Measurements from ENCODE around the gene CDKL2. TPM values are rescaled to one million over a fixed set of nuclear protein-coding genes. Genes with fewer than 3 reads are reported as not detected.

Gene CDKL2
- total and polyA plus RNA-seq, 2 of the 4 experiments (the other 2 are of a cell fraction): 0.09 to 0.18 TPM

DNA sequence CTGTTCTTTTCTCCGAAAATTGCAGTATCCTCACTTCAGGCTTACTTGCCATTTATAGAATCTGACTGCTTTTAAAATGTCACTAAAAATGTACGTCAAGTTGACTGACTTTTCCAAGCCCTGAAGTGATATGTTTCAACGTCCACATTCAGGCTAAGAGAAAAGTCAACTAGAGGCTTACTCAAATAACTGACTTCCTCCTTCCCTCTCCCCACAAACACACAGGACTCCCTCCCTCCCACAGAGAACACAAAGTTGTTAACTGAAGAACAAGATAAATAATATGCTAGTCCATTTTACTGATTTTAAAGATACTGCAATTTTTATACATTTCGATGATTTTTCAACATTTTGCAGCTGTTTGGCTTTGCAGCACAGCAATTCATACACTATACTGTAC, 13.8 kb upstream of the CDKL2 start:
- BruUV-seq (replicated peaks): no TSS peak
- Histone ChIP-seq H3K79me1 (ENCODE audit: low read depth in 1 of 2, low read length in 2 of 2) (peaks cover 6 to 8% of the 10 kb centered on the region in 2 experiments; a peak in 3 of 4 replicates), H3K36me3 (ENCODE audit: control insufficient read depth, insufficient read depth, low read length) (peaks cover 26% of the 10 kb centered on the region), H4K20me1 (ENCODE audit: insufficient read depth, low read length) (no peaks in the 10 kb centered on the region), H2BK20ac (ENCODE audit: low read depth, low read length) (no peak overlapping the region), H3K27me3 (ENCODE audit: control insufficient read depth, insufficient read depth, low read length) (no peaks in the 10 kb centered on the region), H3K23ac (ENCODE audit: low read depth, low read length) (no peak overlapping the region), H3K9me1 (ENCODE audit: insufficient read depth, low read length) (peaks cover 3% of the 10 kb centered on the region; the same call in 1 of the 2 replicates), H2BK120ac (ENCODE audit: low read depth, low read length) (no peak overlapping the region), H2AK5ac (ENCODE audit: low read depth, low read length) (no peak overlapping the region), H2AK9ac (replicated peaks; ENCODE audit: low read depth, low read length, poor library complexity) (no peak overlapping the region), H2BK5ac (ENCODE audit: low read depth, low read length, poor library complexity, severe bottlenecking) (no peak overlapping the region), H3K4me2 (ENCODE audit: low read depth, low read length) (no peak overlapping the region), H3K4me3 (ENCODE audit: insufficient read depth, low read depth, low read length) (no peak overlapping the region), H3K9ac (ENCODE audit: low read depth, low read length) (no peak overlapping the region), H3K4me1 (ENCODE audit: control insufficient read depth, insufficient read depth, low read length) (no peaks in the 10 kb centered on the region), H3K18ac (ENCODE audit: low read depth, low read length) (no peak overlapping the region), H4K91ac (ENCODE audit: insufficient read depth, low read depth, low read length) (no peak overlapping the region), H2BK15ac (ENCODE audit: low read depth, low read length) (no peak overlapping the region), H3K14ac (replicated peaks; ENCODE audit: low read depth, low read length) (no peak overlapping the region), H4K8ac (ENCODE audit: low read depth in 2 of 2, low read length in 2 of 2) (no peak overlapping the region), H3K9me3 (ENCODE audit: control insufficient read depth, insufficient read depth, low read length) (no peaks in the 10 kb centered on the region), H3K4ac (ENCODE audit: low read depth, low read length) (no peak overlapping the region), H2AFZ (replicated peaks; ENCODE audit: low read length, poor library complexity) (no peak overlapping the region), H3K56ac (ENCODE audit: extremely low read depth, insufficient read depth, low read length) (no peak overlapping the region), H3K27ac (ENCODE audit: insufficient read depth, low read length) (no peak overlapping the region), H4K5ac (ENCODE audit: low read depth, low read length) (no peak overlapping the region)
- in situ Hi-C loops (cut with MboI; ENCODE audit: low sequenced_read_pairs): no loop called here
- WGBS, 2 experiments (ENCODE audit: extremely low coverage in 2 of 2, insufficient read length in 1 of 2): 100% methylated on average over 1 of the region's 4 CpGs; no CpG with 5 or more reads in 1 of the 2 experiments
- ChIA-PET CTCF (interaction anchor here (1.5 kb wide), 1 partner anchor 80 kb away, joined by 3 read pairs; the partner anchor contains the start of gene USO1), POLR2A (ENCODE audit: unreplicated experiment) (interaction anchor here (0.5 kb wide), 1 partner anchor 49 kb away, joined by 4 read pairs; no protein-coding TSS in a partner anchor)
- DNase-seq (no peak), ATAC-seq (ENCODE audit: low read depth) (no peak)
- TF ChIP-seq POLR2A (IDR thresholded peaks at IDR 0.05; ENCODE audit: low read depth, low read length): no peak
- no peak for TF ChIP-seq FOS (IDR thresholded peaks at IDR 0.05; ENCODE audit: low read depth, low read length)
- TF ChIP-seq, protein P1, sequence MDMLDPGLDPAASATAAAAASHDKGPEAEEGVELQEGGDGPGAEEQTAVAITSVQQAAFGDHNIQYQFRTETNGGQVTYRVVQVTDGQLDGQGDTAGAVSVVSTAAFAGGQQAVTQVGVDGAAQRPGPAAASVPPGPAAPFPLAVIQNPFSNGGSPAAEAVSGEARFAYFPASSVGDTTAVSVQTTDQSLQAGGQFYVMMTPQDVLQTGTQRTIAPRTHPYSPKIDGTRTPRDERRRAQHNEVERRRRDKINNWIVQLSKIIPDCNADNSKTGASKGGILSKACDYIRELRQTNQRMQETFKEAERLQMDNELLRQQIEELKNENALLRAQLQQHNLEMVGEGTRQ (IDR thresholded peaks at IDR 0.05; ENCODE audit: low read depth, low read length): no peak
- TF ChIP-seq CEBPB (IDR thresholded peaks at IDR 0.05; ENCODE audit: low read depth, low read length): no peak
- TF ChIP-seq MAFK (IDR thresholded peaks at IDR 0.05; ENCODE audit: low read depth, low read length): no peak
- TF ChIP-seq, protein P2, sequence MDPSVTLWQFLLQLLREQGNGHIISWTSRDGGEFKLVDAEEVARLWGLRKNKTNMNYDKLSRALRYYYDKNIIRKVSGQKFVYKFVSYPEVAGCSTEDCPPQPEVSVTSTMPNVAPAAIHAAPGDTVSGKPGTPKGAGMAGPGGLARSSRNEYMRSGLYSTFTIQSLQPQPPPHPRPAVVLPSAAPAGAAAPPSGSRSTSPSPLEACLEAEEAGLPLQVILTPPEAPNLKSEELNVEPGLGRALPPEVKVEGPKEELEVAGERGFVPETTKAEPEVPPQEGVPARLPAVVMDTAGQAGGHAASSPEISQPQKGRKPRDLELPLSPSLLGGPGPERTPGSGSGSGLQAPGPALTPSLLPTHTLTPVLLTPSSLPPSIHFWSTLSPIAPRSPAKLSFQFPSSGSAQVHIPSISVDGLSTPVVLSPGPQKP (IDR thresholded peaks at IDR 0.05; ENCODE audit: borderline replicate concordance, low read depth, low read length): no peak
- TF ChIP-seq, protein P3, sequence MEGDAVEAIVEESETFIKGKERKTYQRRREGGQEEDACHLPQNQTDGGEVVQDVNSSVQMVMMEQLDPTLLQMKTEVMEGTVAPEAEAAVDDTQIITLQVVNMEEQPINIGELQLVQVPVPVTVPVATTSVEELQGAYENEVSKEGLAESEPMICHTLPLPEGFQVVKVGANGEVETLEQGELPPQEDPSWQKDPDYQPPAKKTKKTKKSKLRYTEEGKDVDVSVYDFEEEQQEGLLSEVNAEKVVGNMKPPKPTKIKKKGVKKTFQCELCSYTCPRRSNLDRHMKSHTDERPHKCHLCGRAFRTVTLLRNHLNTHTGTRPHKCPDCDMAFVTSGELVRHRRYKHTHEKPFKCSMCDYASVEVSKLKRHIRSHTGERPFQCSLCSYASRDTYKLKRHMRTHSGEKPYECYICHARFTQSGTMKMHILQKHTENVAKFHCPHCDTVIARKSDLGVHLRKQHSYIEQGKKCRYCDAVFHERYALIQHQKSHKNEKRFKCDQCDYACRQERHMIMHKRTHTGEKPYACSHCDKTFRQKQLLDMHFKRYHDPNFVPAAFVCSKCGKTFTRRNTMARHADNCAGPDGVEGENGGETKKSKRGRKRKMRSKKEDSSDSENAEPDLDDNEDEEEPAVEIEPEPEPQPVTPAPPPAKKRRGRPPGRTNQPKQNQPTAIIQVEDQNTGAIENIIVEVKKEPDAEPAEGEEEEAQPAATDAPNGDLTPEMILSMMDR (conservative IDR thresholded peaks at IDR 0.05; ENCODE audit: low read depth, low read length): no peak
- TF ChIP-seq RFX5 (IDR thresholded peaks at IDR 0.05; ENCODE audit: low read depth, low read length): no peak
- TF ChIP-seq MXI1 (IDR thresholded peaks at IDR 0.05; ENCODE audit: borderline replicate concordance, low read depth, low read length): no peak
- TF ChIP-seq NFE2L2 (IDR thresholded peaks at IDR 0.05; ENCODE audit: low read depth, low read length): no peak
- no peak for TF ChIP-seq SMC3 (IDR thresholded peaks at IDR 0.05; ENCODE audit: low read depth, low read length)
- TF ChIP-seq MAZ (IDR thresholded peaks at IDR 0.05; ENCODE audit: borderline replicate concordance, low read depth, low read length): no peak
- no peak for TF ChIP-seq CHD1 (IDR thresholded peaks at IDR 0.05; ENCODE audit: low read depth, low read length)
- TF ChIP-seq RAD21 (IDR thresholded peaks at IDR 0.05; ENCODE audit: low read length): no peak
- no peak for TF ChIP-seq RCOR1 (IDR thresholded peaks at IDR 0.05; ENCODE audit: insufficient replicate concordance, low read length)
- TF ChIP-seq BHLHE40 (IDR thresholded peaks at IDR 0.05; ENCODE audit: low read depth, low read length): no peak
- dilution Hi-C loops (cut with HindIII; ENCODE audit: low sequenced_read_pairs, unreplicated experiment): no loop called here
- intact Hi-C loops (cut with micrococcal nuclease): no loop called here

Measured in IMR-90 (cell line).